Measurements from ENCODE around the gene IFITM10. TPM values are rescaled to one million over a fixed set of nuclear protein-coding genes. Genes with fewer than 3 reads are reported as not detected.

The IFITM10 gene
- total RNA-seq, 4 donors from 2014 or later: 0.88 to 5.0 (median 3.4) TPM

- Histone ChIP-seq H3K27ac (peak overlapping the region in 1 of 4 donors; percentile 72), H3K4me3 (peak overlapping the region; percentile 26 to 50 (median 37)), H3K9me3 (no peaks in the 10 kb centered on the region), H3K27me3 (peaks cover 0 to 3% of the 10 kb centered on the region in 2 donors), H3K4me1 (peaks cover 0 to 38% (median 15%) of the 10 kb centered on the region in 4 donors), H3K36me3 (peaks cover 0 to 10% (median 0%) of the 10 kb centered on the region in 3 donors)
- peak in 1 of 3 donors; percentile 51 for DNase-seq
- no peak for TF ChIP-seq POLR2A (IDR thresholded peaks at IDR 0.05)
- no peak for TF ChIP-seq CTCF (IDR thresholded peaks at IDR 0.05)
Observed at GRCh38 chr11:1747753-1748635, 2.4 kb downstream of the IFITM10 start.

- Histone ChIP-seq H3K36me3 (peaks cover 0 to 2% (median 0%) of the 10 kb centered on the region in 3 donors), H3K4me1 (peaks cover 0 to 30% (median 15%) of the 10 kb centered on the region in 4 donors), H3K9me3 (no peaks in the 10 kb centered on the region), H3K27me3 (peaks cover 0 to 3% of the 10 kb centered on the region in 2 donors), H3K4me3 (peak overlapping the region in 1 of 4 donors; percentile 50), H3K27ac (no peak overlapping the region)
- DNase-seq: peak in 2 of 3 donors; percentile 37 to 42
- no peak for TF ChIP-seq CTCF (IDR thresholded peaks at IDR 0.05)
- TF ChIP-seq POLR2A (IDR thresholded peaks at IDR 0.05): no peak
Observed at GRCh38 chr11:1746956-1747752, 3.2 kb downstream of the IFITM10 start.

GRCh38 chr11:1746511-1746931 lies 3.9 kb downstream of the IFITM10 start:
- no peaks in the 10 kb centered on the region for H3K9me3 ChIP-seq
- no peaks in the 10 kb centered on the region for H3K36me3 ChIP-seq
- TF ChIP-seq CTCF (IDR thresholded peaks at IDR 0.05) (no peak), POLR2A (IDR thresholded peaks at IDR 0.05) (no peak)
- H3K4me3 ChIP-seq: no peak overlapping the region
- peak in 2 of 3 donors; percentile 47 to 49 for DNase-seq
- peaks cover 0 to 25% (median 14%) of the 10 kb centered on the region in 4 donors for H3K4me1 ChIP-seq
- peaks cover 0 to 3% of the 10 kb centered on the region in 2 donors for H3K27me3 ChIP-seq
- H3K27ac ChIP-seq: no peak overlapping the region

DNA sequence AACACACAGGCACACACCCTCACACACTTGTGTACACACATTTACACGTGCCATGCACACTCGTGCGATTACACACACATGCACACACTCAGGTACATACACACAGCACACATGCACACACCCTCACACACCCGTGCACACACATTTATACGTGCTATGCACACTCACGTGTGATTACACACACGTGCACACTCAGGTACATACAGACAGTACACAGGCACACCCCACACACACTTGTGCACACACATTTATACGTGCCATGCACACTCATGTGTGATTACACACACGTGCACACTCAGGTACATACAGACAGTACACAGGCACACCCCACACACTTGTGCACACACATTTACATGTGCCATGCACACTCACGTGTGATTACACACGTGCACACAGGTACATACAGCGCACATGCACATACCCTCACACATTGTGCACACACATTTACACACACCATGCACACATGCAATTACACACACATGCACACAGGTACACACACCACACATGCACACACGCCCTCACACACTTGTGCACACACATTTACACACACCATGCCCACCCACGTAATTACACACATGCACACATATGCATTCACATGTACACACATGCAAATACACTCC lies 4.6 kb downstream of the IFITM10 start:
- DNase-seq: peak in 2 of 3 donors; percentile 16 to 32
- no peak overlapping the region for H3K27ac ChIP-seq
- H3K27me3 ChIP-seq: peaks cover 0 to 3% of the 10 kb centered on the region in 2 donors
- TF ChIP-seq POLR2A (IDR thresholded peaks at IDR 0.05): no peak
- TF ChIP-seq CTCF (IDR thresholded peaks at IDR 0.05): no peak
- H3K36me3 ChIP-seq: no peaks in the 10 kb centered on the region
- H3K9me3 ChIP-seq: no peaks in the 10 kb centered on the region
- peaks cover 0 to 19% (median 12%) of the 10 kb centered on the region in 4 donors for H3K4me1 ChIP-seq
- H3K4me3 ChIP-seq: no peak overlapping the region
